ENCODE measurements around the gene ZCCHC2. TPM values are rescaled to one million over a fixed set of nuclear protein-coding genes. Genes with fewer than 3 reads are reported as not detected.

ZCCHC2 gene
- polyA plus RNA-seq, 2 of the 4 experiments (the other 2 are of a cell fraction) = 7.6 to 12.5 TPM

DNA sequence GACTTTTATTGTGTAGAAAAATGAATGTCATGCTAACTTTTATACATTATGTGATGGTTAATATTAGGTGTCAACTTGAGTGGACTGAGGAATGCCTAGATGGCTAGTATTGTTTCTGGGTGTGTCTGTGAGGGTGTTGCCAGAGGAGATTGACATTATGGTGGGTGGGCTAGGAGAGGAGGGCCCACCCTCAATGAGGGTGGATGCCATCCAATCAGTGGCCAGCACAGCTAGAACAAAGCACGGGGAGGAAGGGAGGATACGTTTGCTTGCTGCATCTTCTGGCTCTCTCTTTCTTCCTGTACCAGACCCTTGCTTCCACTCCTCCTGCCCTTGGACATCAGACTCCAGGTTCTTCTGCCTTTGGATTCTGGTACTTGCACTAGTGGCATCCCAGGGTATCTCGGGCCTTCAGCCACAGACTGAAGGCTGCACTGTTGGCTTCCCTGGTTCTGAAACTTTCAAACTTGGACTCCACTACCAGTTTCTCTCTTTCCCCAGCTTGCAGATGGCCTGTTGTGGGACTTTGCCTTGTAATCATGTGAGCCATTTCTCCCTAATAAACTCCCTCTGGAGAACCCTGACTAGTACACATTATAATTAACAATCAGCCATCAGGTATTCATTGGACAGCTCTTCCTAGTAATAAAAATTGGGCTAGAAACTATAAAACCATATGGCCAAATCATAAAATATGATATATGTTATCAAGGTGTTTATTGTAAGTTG is 31.7 kb upstream of the ZCCHC2 start:
- WGBS (ENCODE audit: missing lambda C conversion rate) = 63% methylated on average over 3 of the region's 3 CpGs
- FAIRE-seq (no peak), DNase-seq (ENCODE audit: low read depth in 1 of 2, low spot score in 1 of 2) (no peak), ATAC-seq (no peak)
- Histone ChIP-seq H3K9me3 (no peaks in the 10 kb centered on the region), H3K4me3 (no peak overlapping the region), H3K27ac (no peak overlapping the region), H3K4me2 (no peak overlapping the region), H3K4me1 (peaks cover 8% of the 10 kb centered on the region)
- TF ChIP-seq, protein P1, sequence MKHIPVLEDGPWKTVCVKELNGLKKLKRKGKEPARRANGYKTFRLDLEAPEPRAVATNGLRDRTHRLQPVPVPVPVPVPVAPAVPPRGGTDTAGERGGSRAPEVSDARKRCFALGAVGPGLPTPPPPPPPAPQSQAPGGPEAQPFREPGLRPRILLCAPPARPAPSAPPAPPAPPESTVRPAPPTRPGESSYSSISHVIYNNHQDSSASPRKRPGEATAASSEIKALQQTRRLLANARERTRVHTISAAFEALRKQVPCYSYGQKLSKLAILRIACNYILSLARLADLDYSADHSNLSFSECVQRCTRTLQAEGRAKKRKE (CRISPR knock-in tag; IDR thresholded peaks at IDR 0.05; ENCODE audit: low read depth) = no peak
- TF ChIP-seq TFCP2L1 (CRISPR knock-in tag; IDR thresholded peaks at IDR 0.05) = no peak
- TF ChIP-seq RNF2 (IDR thresholded peaks at IDR 0.05; ENCODE audit: borderline replicate concordance, low read depth) = no peak
- TF ChIP-seq CEBPB (IDR thresholded peaks at IDR 0.05) = no peak
- TF ChIP-seq GATA3 (IDR thresholded peaks at IDR 0.05; ENCODE audit: borderline replicate concordance) = no peak
- TF ChIP-seq POLR2AphosphoS2 (conservative IDR thresholded peaks at IDR 0.05; ENCODE audit: low read length) = no peak
- TF ChIP-seq EHMT2 (IDR thresholded peaks at IDR 0.05; ENCODE audit: low read depth) = no peak
- TF ChIP-seq KDM5A (IDR thresholded peaks at IDR 0.05) = no peak
- no peak for TF ChIP-seq SMC3 (IDR thresholded peaks at IDR 0.05)
- TF ChIP-seq CBX8 (IDR thresholded peaks at IDR 0.05) = no peak
- no peak for TF ChIP-seq JUN (IDR thresholded peaks at IDR 0.05)
- no peak for TF ChIP-seq ELK1 (IDR thresholded peaks at IDR 0.05; ENCODE audit: low read depth, low read length)
- TF ChIP-seq, protein P2, sequence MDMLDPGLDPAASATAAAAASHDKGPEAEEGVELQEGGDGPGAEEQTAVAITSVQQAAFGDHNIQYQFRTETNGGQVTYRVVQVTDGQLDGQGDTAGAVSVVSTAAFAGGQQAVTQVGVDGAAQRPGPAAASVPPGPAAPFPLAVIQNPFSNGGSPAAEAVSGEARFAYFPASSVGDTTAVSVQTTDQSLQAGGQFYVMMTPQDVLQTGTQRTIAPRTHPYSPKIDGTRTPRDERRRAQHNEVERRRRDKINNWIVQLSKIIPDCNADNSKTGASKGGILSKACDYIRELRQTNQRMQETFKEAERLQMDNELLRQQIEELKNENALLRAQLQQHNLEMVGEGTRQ (IDR thresholded peaks at IDR 0.05) = no peak
- CTCF ChIA-PET = no interaction called here
- POLR2A ChIA-PET = no interaction called here

DNA sequence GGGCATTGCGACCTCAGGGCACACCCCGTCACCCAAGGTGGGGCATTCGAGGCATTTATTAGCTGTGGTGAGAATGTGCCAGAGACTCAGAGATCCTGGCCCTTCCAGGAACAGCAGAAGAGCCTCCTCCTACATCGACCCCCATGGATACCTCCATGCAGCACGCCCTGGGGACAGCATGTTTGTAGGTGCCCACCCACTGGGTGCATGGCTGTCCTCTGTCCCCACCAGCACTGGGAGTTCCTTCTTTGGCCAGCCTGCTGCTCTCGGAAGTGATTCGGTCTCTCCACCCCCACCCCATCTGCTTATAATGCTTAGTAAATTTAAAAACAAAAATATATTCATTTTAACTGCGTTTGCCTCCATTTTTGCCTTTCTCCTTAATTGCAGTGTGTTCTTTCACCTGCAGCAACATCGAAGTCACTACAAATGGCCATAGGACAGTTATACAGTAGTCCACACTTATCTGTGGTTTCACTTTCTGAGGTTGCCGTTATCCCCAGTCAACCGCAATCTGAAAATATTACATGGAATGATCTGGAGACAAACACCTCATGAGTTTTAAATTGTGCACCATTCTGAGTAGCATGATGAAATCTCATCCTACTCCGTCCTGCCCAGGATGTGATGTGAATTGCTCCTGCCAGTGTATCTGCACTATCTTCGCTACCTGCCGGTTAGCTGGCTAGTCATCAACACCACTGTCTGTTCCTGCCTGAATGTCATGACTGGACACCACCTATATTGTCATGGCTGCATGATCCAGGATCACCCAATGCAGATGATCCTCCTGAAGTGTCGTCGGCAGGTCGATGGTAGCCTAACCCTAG is 29.6 kb upstream of the ZCCHC2 start:
- WGBS (ENCODE audit: missing lambda C conversion rate) = 76% methylated on average over 16 of the region's 17 CpGs
- H3K4me3 ChIP-seq = no peak overlapping the region
- ChIA-PET CTCF (interaction anchor here (1.1 kb wide), 1 partner anchor 27 kb away, joined by 3 read pairs; no protein-coding TSS in a partner anchor), POLR2A (no interaction called here)
- H3K27ac ChIP-seq = no peak overlapping the region
- H3K4me1 ChIP-seq = no peaks in the 10 kb centered on the region
- no peaks in the 10 kb centered on the region for H3K9me3 ChIP-seq
- H3K4me2 ChIP-seq = no peak overlapping the region
- no peak for TF ChIP-seq NFE2L2 (conservative IDR thresholded peaks at IDR 0.05; ENCODE audit: low read length)
- no peak for TF ChIP-seq MAZ (IDR thresholded peaks at IDR 0.05; ENCODE audit: borderline replicate concordance, low read depth, low read length)
- TF ChIP-seq HEYL (CRISPR knock-in tag; IDR thresholded peaks at IDR 0.05) = no peak
- TF ChIP-seq ZC3H11A (IDR thresholded peaks at IDR 0.05) = no peak
- no peak for TF ChIP-seq KDM1A (IDR thresholded peaks at IDR 0.05; ENCODE audit: low read depth)
- TF ChIP-seq ZNF302 (CRISPR knock-in tag; IDR thresholded peaks at IDR 0.05) = no peak
- TF ChIP-seq RNF2 (IDR thresholded peaks at IDR 0.05; ENCODE audit: borderline replicate concordance, low read depth) = no peak
- no peak for TF ChIP-seq CBX2 (IDR thresholded peaks at IDR 0.05; ENCODE audit: borderline replicate concordance, low read depth)
- no peak for TF ChIP-seq ESRRA (IDR thresholded peaks at IDR 0.05; ENCODE audit: borderline replicate concordance, low read length)
- no peak for TF ChIP-seq CHD4 (IDR thresholded peaks at IDR 0.05; ENCODE audit: borderline replicate concordance)
- ATAC-seq (no peak), FAIRE-seq (no peak), DNase-seq (ENCODE audit: low read depth in 1 of 2, low spot score in 1 of 2) (no peak)
